Thymus (tissue), 14 donors: ENCODE measurements around the gene CORO6. TPM values are rescaled to one million over a fixed set of nuclear protein-coding genes. Genes with fewer than 3 reads are reported as not detected.
A peak's percentile ranks its signal among the peaks of the same experiment; 100 is the strongest.

ENCODE experiments used
- DNase-seq, 9 donors: peaks; one replicate each; pipeline ENCODE4 v3.0.0-alpha.2; 2013; ENCODE audit warnings: low spot score in 9 of 9, low read depth in 6 of 9, missing footprints in 1 of 9
- H3K27ac ChIP-seq, 2 donors: one replicate each; pipeline ENCODE4 v1.5.1; 2013; ENCODE audit warnings: control low read depth in 1 of 2, low read depth in 1 of 2, low read length in 1 of 2, mild to moderate bottlenecking in 1 of 2, moderate library complexity in 1 of 2
- H3K27me3 ChIP-seq, 2 donors: one replicate each; pipeline ENCODE4 v1.5.1; 2013; ENCODE audit warnings: low read length in 1 of 2; ENCODE audit not compliant: control insufficient read depth in 2 of 2, insufficient read depth in 1 of 2
- H3K36me3 ChIP-seq, 2 donors: one replicate each; pipeline ENCODE4 v1.5.1; 2013; ENCODE audit warnings: low read length in 1 of 2, mild to moderate bottlenecking in 1 of 2, moderate library complexity in 1 of 2; ENCODE audit not compliant: control insufficient read depth in 2 of 2, insufficient read depth in 2 of 2
- H3K4me1 ChIP-seq, 2 donors: one replicate each; pipeline ENCODE4 v1.5.1; 2013; ENCODE audit warnings: low read length in 2 of 2; ENCODE audit not compliant: control insufficient read depth in 2 of 2, insufficient read depth in 2 of 2
- H3K4me3 ChIP-seq, 2 donors: one replicate each; pipeline ENCODE4 v1.5.1; 2013; ENCODE audit warnings: low read length in 2 of 2, control low read depth in 1 of 2, mild to moderate bottlenecking in 1 of 2
- H3K9me3 ChIP-seq, 2 donors: one replicate each; pipeline ENCODE4 v1.5.1; 2013; ENCODE audit warnings: low read length in 1 of 2, mild to moderate bottlenecking in 1 of 2; ENCODE audit not compliant: control insufficient read depth in 2 of 2, insufficient read depth in 1 of 2
- WGBS: extraction: QIAGEN DNeasy Blood & Tissue Kit; methylation state at CpG from one replicate; pipeline ENCODE4 v1.1.7; 2013; 5-methylcytosine and 5-hydroxymethylcytosine counted together
- long read RNA-seq, 10 donors: transcript quantifications; one replicate each; lab custom pipeline, GENCODE V29; 2026
- polyA plus RNA-seq: library from polyadenylated mRNA; stranded (reverse); fragments of 200-250 nt; gene quantifications from one replicate; pipeline ENCODE4 v1.2.3, GENCODE V29; 2013
- total RNA-seq: library from RNA; stranded (reverse); fragments of 120-200 nt; gene quantifications from one replicate; pipeline ENCODE4 v1.2.4, GENCODE V29; 2013
- donor health status: healthy.

The CORO6 gene
- 2.4 TPM for total RNA-seq
- polyA plus RNA-seq = 17.0 TPM
- long read RNA-seq, donor 1 = 0 reads
- long read RNA-seq, donor 2 = 0 reads
- long read RNA-seq, donor 3 = 0 reads
- long read RNA-seq, donor 4 = 0 reads
- long read RNA-seq, donor 5, partial matches to known transcripts = 0 of 1 reads
- long read RNA-seq, donor 5, other reads (novel, unspliced or antisense) = 0 of 1 reads
- long read RNA-seq, donor 6 = 0 reads
- long read RNA-seq, donor 7 = 0 reads
- long read RNA-seq, donor 8, partial matches to known transcripts = 0 of 1 reads
- long read RNA-seq, donor 8, other reads (novel, unspliced or antisense) = 0 of 1 reads
- long read RNA-seq, donor 9 = 0 reads
- long read RNA-seq, donor 10 = 0 reads

DNA sequence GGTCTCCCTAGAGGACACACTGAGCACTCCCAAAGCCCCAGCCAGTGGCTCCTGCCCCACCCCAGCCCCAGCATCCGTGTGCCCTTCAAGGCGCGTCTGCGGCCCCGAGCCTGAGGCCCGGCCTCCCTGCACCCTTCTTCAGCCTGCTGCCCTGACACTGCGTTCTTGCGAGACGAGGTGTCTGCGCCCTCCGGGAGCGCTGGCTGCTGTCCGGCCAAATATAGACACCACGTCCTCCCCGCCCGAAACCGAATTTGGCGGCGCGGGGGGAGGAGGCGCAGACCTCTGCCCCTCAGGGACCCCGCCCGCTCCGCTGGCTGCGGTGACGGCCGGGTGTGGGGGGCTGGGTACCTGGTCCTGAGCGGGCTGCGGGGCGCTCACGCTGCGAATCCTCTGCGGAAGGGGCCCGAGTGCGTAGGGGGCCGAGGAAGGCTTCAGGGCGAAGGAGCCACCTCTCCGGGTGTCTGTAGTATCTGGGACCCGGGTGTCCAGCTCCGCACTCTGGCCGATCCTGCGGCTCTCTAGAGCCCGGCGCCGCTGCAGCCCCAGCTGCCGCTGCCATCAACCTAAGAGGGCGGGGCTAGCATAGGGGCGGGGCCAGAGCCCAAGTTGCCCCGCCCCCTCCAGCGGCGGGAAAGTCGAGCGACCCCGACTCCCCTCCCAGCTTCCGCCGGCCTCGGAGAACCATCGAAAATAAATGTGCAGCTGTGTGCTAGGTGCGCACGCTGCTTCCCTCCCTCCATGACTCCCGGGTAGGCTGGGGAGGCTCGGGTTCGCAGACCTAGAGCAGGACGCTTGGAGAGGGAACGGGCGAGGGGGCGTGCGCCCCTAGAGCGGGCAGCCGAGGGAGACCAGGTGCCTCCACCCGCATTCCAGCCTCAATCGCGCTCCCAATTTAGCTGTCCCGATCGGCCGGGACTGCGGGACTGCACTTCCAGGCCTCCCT is at the start of gene CORO6:
Gene CORO6, minus strand, starts transcription at position 576 of the 946 bp plus-strand sequence. CDS start 1,491 bp downstream, outside the sequence.
- peaks cover 0 to 46% of the 10 kb centered on the region in 2 donors for H3K27me3 ChIP-seq
- H3K27ac ChIP-seq = peak within 1 kb of the TSS in 1 of 2 donors; percentile 1
- peak in 7 of 9 donors; percentile 67 to 88 (median 79) for DNase-seq
- peak within 1 kb of the TSS; percentile 52 to 58 for H3K4me3 ChIP-seq
- peaks cover 4 to 9% of the 10 kb centered on the region in 2 donors for H3K36me3 ChIP-seq
- WGBS = 2% methylated on average over 77 of the region's 77 CpGs
- peaks cover 20 to 44% of the 10 kb centered on the region in 2 donors for H3K4me1 ChIP-seq
- H3K9me3 ChIP-seq = no peaks in the 10 kb centered on the region

DNA sequence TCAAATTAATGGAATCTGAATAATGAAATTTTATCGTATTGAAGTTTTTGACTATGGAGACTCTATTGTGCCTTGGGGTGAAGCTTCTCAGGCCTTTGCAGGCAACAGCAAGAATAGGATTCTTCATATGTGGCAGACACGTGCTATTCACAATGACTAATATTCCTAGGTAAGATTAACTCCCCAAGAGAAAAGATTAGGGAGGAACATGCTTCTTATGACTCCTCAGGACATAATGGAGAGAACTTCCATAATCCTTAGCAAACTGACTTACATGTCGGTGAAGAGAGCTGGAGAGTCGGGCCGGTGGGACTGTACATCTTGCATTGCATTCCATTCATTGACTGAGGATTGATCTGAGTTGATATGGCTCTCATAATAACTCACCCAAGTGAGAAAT is 48.9 kb upstream of the CORO6 start:
- Histone ChIP-seq H3K9me3 (no peaks in the 10 kb centered on the region), H3K4me3 (no peak overlapping the region), H3K4me1 (peaks cover 8 to 37% of the 10 kb centered on the region in 2 donors), H3K27me3 (no peaks in the 10 kb centered on the region), H3K27ac (no peak overlapping the region), H3K36me3 (peaks cover 36 to 71% of the 10 kb centered on the region in 2 donors)
- DNase-seq = no peak
- 96% methylated on average over 5 of the region's 5 CpGs for WGBS

DNA sequence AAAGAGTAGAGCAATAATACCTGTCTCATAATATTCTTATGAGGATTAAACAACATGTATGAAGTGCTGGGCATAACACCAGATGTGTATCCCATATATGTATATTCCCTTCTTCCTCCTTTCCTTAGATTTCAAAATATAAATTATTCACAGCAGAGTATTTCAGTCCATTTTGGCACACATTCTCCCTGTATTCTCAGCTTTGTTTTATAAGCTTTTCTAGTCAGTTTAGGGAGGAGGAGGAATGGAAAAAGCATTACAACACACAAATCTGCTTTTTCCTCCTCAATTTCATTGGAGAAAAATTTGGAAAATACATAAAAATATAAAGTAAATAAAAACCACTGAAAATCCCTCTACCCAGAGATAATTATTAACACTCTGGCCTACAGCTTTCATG is 46.6 kb upstream of the CORO6 start:
- peaks cover 50 to 82% of the 10 kb centered on the region in 2 donors for H3K36me3 ChIP-seq

DNA sequence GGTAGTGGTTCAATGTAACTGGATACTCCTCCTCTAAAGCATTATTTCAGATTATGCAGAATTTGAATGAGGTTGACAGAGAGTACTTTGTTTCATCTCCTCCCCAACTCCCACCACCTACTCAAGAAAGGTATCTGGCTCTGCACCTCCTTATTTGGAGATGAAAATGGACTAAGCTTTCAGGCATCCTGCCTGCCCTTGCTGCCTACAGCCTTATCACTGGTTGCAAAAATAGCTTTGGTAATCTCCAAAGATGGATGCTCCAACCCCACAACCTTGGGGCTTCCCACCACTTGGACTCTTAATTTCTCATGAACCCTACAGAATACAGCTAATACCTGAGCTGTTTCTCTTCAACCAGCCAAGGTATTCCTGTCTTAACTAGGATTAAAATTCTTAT is 45.3 kb upstream of the CORO6 start:
- H3K27me3 ChIP-seq = no peaks in the 10 kb centered on the region
- peaks cover 59 to 91% of the 10 kb centered on the region in 2 donors for H3K36me3 ChIP-seq
- H3K9me3 ChIP-seq = no peaks in the 10 kb centered on the region
- no peak for DNase-seq
- H3K4me3 ChIP-seq = no peak overlapping the region
- peaks cover 0 to 12% of the 10 kb centered on the region in 2 donors for H3K4me1 ChIP-seq
- no peak overlapping the region for H3K27ac ChIP-seq

More for the DNA sequence above, 46.6 kb upstream of the CORO6 start:
- no peaks in the 10 kb centered on the region for H3K9me3 ChIP-seq
- no peak overlapping the region for H3K27ac ChIP-seq
- no peak for DNase-seq
- no peaks in the 10 kb centered on the region for H3K27me3 ChIP-seq
- no peak overlapping the region for H3K4me3 ChIP-seq
- peaks cover 0 to 20% of the 10 kb centered on the region in 2 donors for H3K4me1 ChIP-seq

DNA sequence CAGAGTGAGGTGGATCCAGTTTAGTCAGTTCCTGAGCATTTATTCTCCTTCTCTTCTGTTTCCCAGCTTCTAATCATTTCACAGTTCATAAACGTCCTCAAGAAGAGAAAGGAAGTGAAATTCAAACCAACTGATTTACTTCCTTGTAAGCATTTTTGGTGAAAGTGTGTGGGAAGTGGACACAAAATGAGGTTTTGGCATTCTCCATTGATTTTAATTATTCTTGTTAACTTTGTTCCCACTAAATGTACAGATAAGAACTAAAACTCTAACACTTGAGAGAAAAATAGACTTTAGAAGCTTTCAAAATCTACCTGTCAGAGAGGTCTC is 42.7 kb upstream of the CORO6 start:
- no peak overlapping the region for H3K4me3 ChIP-seq
- H3K27ac ChIP-seq = no peak overlapping the region
- DNase-seq = no peak
- H3K36me3 ChIP-seq = peaks cover 51 to 89% of the 10 kb centered on the region in 2 donors
- no peaks in the 10 kb centered on the region for H3K9me3 ChIP-seq
- no peaks in the 10 kb centered on the region for H3K4me1 ChIP-seq
- 53% methylated on average over 1 of the region's 1 CpG for WGBS
- H3K27me3 ChIP-seq = no peaks in the 10 kb centered on the region

DNA sequence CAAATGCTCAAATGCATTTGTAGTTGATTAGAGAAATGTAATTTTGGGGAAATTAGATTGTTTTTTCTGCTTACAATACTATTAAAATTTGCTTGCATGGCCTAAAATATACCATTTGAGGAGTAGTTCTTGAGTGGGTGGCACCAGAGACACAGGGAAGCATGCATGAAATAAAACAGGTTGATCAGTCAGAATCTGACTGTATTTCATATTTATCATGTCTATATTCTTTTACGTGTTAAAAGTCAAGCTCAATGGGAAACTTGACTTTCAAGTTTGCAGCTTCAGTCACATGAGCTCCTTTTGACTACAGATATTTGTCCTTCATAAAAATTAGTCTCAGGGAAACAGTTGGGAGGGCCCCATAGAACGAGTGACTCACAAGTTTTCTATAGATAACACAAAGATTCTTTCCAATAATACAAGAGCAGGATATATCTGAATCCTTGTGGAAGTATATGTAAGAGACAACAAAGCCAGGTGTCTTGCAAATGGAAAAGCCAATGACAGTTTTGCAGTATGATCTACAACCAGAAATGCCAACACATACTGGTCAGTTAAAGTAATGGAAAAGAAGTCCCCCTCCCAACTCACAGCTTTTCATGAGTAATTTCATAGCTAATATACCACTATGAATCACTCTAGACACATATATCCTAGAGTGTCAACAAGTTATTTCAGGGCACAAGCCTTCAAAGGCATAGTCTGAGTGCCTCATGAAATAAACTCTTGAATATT is 42.2 kb upstream of the CORO6 start:
- 97% methylated on average over 2 of the region's 2 CpGs for WGBS
- Histone ChIP-seq H3K9me3 (no peaks in the 10 kb centered on the region), H3K27me3 (no peaks in the 10 kb centered on the region), H3K4me3 (no peak overlapping the region), H3K4me1 (no peaks in the 10 kb centered on the region), H3K27ac (no peak overlapping the region), H3K36me3 (peaks cover 48 to 86% of the 10 kb centered on the region in 2 donors)
- no peak for DNase-seq

DNA sequence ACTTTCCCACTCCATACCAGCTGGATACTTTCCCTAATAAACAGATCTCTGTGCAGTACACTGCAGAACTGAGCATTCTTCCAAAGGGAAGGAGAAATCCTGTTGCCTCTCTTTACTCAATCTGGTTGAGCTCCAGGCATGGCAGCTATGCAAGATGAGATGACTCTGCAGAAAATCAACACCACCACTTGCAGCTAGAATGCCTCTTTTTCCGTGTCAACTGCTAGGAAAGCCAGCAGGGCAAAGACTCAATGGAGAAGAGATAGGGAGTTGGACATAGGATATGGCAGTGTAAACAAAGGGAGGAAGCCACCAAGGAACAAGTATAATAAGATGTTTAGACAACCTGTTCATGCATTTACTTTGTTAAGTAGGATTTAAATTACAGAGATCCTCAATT is 40.4 kb upstream of the CORO6 start:
- peaks cover 40 to 74% of the 10 kb centered on the region in 2 donors for H3K36me3 ChIP-seq
- WGBS = 70% methylated on average over 1 of the region's 1 CpG
- H3K27ac ChIP-seq = no peak overlapping the region
- no peak overlapping the region for H3K4me3 ChIP-seq
- H3K4me1 ChIP-seq = no peaks in the 10 kb centered on the region
- H3K27me3 ChIP-seq = no peaks in the 10 kb centered on the region
- H3K9me3 ChIP-seq = no peaks in the 10 kb centered on the region
- no peak for DNase-seq

DNA sequence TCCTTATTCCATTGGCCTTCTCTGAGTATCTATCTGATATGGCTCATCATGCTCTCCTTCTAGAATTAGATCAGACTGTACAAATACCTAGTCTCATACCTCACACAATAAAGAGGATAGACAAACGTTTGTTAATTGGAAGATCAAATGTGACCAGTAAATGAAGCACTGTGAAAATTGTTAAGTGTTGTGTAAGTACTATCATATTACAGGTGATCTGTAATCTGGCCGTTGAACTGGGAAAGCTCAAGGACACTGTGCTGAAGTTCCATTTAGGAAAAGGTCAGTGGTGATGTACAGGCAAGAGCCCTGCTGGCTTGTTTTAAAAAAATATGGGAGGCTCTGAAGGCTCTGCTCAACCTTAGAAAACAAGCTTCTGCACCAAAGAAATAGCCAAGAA is 38.5 kb upstream of the CORO6 start:
- Histone ChIP-seq H3K27ac (no peak overlapping the region), H3K36me3 (peaks cover 28 to 66% of the 10 kb centered on the region in 2 donors)

More for the DNA sequence above, 38.5 kb upstream of the CORO6 start:
- no peak for DNase-seq
- 93% methylated on average over 2 of the region's 2 CpGs for WGBS
- no peaks in the 10 kb centered on the region for H3K4me1 ChIP-seq
- H3K9me3 ChIP-seq = no peaks in the 10 kb centered on the region
- H3K4me3 ChIP-seq = no peak overlapping the region
- H3K27me3 ChIP-seq = no peaks in the 10 kb centered on the region
